GM18498 (cell line): ENCODE measurements around the gene ROM1.
"Not testable (repeated sequence)": the region's sequence is repeated elsewhere in the genome, so short reads cannot be mapped to it uniquely, and the experiment has no call there.

ENCODE experiments used
- ATAC-seq: cut with Tn5 transposase; IDR thresholded peaks from one replicate; pipeline ENCODE4 v1.9.1; 2021; ENCODE audit warnings: mild to moderate bottlenecking, moderate library complexity; ENCODE audit not compliant: unreplicated experiment

The ROM1 gene

GRCh38 chr11:62607714-62608113 is 5.3 kb upstream of the ROM1 start:
- no peak for ATAC-seq

DNA sequence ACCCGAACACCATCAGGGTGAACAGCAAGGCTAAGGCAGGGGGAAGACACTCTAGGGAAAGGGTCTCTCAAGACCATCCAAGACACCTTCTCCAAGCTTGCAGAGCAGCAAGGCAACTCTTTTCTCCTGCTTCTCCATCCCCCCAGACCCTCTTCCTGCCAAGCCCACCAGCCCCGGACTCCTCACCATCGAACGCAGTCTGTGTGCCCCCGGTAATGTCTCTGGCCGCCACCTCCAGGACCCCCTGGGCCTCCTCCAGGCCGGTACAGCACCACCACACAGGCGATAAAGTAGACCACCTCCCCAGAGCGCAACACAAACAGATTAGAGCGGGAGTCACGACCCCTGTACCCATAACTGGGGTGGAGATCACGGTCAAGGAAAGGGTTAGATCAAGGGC is 4.3 kb upstream of the ROM1 start:
- no peak for ATAC-seq

GRCh38 chr11:62610403-62610802 is 2.7 kb upstream of the ROM1 start:
- no peak for ATAC-seq

DNA sequence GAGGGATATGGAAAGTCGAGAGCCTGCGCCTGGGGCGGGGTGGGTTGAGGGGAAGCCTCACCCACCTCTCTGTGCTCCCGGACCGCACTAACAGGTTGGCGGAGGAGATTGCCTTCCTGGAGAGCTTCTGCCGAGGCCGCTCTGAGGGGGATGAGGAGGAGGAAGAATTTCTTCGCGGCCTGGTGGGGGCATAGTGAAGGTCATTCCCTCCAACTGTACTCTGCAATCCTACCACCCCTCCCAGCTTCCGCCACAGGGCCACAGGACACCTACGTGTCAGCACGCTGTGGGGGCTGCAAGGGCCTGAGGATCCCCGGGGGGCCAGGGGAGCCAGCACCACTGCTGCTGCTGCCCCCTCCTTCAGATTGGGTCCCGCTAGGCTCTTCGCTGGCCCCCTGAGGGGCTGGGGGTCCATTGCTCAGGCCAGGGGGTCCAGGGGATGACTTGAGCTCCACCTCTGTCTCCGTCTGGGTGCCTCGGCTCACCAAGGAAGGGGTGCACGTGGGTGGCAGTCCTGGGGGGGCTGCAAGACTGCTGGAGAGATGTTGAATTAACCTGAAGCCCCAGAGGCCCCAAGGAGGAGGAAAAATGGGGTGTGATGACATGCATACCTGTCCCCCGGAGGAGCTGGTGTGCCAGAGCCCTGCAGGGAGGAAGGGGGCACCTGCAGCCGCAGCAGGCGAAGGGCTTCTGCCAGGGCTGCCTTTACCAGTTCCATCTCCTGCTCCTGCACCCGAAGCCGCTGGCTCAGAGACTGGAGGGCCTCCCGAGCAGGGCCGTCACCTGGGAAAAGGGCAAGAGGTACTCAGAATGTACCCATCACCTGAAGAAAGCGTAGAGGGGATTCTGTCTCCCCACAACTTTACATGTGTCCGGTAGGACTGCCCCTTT is 2.0 kb upstream of the ROM1 start:
- no peak for ATAC-seq

- ATAC-seq = peak; percentile 30
These were observed 1.2 kb upstream of the ROM1 start for GRCh38 chr11:62611705-62612365.

DNA sequence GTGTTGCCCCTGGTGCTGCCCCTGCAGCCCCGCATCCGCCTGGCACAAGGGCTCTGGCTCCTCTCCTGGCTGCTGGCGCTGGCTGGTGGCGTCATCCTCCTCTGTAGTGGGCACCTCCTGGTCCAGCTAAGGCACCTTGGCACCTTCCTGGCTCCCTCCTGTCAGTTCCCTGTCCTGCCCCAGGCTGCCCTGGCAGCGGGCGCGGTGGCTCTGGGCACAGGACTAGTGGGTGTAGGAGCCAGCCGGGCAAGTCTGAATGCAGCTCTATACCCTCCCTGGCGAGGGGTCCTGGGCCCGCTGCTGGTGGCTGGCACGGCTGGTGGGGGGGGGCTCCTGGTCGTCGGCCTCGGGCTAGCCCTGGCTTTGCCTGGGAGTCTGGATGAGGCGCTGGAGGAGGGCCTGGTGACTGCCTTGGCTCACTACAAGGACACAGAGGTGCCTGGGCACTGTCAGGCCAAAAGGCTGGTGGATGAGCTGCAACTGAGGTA is 278 bp downstream of the ROM1 start:
- no peak for ATAC-seq

- ATAC-seq = no peak
These were observed 1.2 kb downstream of the ROM1 start for GRCh38 chr11:62614275-62614674.

DNA sequence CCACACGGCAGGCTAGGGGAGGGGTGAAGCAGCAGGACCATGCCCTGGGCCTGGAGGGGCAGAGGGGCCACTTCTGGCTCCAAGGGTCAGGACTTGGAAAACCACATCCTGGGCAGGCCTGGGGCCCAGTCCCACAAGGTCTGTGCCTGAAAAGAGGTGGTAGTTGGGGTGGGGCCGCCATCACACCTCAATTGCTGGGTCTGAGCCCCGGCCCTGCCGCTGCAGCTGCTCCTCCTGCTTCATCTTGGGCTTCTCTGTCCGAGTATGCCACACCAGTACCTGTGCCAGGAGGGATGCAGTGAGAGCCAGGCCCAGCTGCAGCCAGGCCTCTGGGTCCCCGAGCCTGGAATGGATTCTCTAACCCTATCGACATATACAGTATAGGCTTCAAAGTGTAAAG is 2.5 kb downstream of the ROM1 start:
- ATAC-seq = no peak

- not testable (repeated sequence) for ATAC-seq
These were observed 3.9 kb downstream of the ROM1 start for GRCh38 chr11:62616957-62617356.

GRCh38 chr11:62621027-62621566 is 8.0 kb downstream of the ROM1 start:
- no peak for ATAC-seq

DNA sequence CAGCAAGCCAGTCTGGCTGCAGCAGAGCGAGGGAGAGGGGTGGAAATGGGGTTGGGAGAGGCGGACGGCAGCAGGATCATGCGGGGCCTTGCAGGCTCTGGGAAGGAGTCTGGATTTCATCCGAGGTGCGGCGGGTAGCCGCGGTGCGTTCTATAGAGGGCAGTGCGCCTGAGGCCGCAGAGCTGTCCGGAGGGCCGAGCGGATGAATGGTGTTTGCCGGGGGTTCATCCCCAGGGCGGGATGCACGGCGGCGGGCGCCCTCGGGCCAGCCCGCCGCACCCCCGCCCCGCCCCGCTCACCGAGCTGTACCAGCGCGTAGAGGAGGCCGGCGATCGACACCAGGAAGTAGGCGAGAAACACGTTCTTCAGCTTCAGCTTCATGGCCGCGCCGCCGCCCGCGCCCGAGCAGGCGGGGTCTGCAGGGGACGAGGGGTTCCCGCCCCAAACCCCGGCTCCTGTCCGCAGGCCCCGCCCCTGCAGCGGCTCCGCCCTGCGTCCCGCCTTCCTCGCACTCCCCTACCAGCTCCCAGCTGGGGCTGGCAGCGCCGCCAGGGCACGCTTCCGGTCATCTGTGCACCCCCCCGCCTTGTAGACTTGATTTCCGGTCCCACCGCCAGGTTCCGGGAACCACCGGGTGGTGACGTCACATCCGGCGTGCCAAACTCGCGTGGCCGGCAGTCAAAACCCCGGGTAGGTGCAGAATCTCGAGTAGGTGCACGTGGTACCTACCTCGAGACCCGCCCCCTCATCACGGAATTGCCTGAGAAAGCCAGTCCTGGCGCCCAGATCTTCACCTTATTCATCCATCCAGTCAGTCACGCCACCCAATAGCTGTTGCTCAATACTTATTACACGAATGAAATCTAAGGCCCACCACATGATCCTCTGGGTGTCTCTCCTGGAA is 8.8 kb downstream of the ROM1 start, which contains the start of gene B3GAT3:
B3GAT3 (minus strand) TSS at position 420 of the 904 bp plus-strand sequence; CDS start at position 381, 39 bp downstream.
- peak; percentile 95 for ATAC-seq

- no peak for ATAC-seq
These were observed 9.5 kb downstream of the ROM1 start for GRCh38 chr11:62622476-62623089.

DNA sequence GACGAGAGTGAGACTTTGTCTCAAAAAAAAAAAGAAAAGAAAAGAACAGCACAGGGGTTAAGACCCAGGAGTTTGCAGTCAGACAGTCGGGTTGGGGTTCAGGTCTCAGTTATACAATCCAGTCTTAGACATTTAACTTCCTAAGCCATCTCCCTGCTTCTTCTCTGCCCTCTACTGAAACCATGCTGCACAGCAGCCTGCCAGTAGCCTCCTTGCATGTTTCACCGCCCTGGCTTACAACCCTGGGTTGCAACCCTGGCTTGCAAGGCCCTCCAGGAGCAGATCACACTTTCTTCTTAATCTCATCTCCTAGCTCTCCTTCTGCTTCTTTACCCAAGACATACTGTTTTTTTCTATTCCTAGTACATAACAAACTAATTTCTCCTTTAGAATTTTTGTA is 14.7 kb downstream of the ROM1 start:
- ATAC-seq = no peak

GRCh38 chr11:62632492-62632891 is 19.4 kb downstream of the ROM1 start:
- no peak for ATAC-seq

GRCh38 chr11:62644220-62644619 is 31.2 kb downstream of the ROM1 start:
- no peak for ATAC-seq

- no peak for ATAC-seq
These were observed 32.6 kb downstream of the ROM1 start for GRCh38 chr11:62645671-62645945.

- ATAC-seq = peak; percentile 87
These were observed 33.1 kb downstream of the ROM1 start, which contains the start of gene GANAB for GRCh38 chr11:62645946-62646824. Gene GANAB (minus strand): TSS chr11:62646613. CDS start chr11:62646599, 14 bp downstream.

DNA sequence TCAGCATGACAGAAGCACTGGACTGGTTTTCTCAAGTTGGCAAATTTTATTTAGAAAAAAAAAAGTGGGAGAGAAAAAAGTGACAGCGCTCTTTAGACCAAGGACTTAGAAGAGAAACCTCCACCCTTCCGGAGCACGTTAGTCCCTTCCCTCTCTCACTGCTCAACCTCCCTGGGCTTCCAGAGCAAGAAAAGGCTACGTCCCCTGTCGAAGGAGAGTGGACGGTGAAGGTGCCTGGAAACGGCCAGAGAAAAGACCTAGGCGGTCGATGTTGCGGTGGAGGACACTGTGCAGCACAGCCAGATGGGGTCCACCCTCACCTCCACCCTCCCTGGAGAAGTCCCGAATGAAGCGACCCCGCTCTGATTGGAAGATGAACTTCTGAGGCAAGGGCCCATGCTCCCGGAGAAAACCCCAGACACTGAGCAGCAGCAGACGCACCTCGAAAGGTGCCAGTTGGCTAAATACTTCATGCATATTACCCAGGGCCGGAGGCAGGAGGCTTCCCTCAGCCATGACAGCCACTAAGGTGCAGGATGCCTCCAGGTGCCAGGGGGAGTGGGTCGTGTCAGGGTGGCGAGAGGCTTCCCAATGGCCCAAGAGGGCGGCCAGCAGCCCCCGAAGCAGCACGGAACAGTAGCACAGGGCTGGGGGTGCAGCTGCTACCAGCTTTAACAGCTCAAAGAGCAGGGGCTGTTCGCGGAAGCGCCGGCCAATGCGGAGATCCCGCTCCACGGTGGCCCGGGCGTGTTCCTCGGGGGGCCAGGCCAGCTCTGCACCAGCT is 34.0 kb downstream of the ROM1 start:
- no peak for ATAC-seq

DNA sequence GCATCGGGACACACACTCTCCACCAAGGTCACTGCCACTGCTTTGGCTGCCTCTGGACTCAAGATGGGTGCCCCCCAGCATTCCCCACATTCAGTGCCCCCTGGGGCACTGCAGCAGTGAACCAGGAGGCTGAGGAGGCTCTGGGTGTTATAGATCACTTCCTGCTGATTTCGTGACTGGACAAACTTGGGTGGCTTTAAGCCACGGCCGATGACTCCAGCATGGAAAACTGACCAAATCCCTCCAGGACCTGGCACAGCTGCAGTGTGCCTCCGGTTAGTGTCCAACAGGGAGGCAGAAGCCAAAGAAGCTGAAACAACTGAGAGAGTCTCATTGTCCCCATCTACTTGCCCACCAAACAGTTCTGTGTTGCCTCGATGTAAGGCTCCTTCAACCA is 34.5 kb downstream of the ROM1 start:
- ATAC-seq = no peak
